HG03097 (cell line): ENCODE measurements around the gene ATOH1.
A peak's percentile ranks its signal among the peaks of the same experiment; 100 is the strongest.

ENCODE experiments used
- ATAC-seq: cut with Tn5 transposase; IDR thresholded peaks from one replicate; pipeline ENCODE4 v1.9.1; 2021; ENCODE audit not compliant: unreplicated experiment, low FRiP score

The ATOH1 gene

GRCh38 chr4:93828332-93828994 lies at the start of gene ATOH1:
TSS of gene ATOH1 (plus strand) at chr4:93828753. CDS start at chr4:93828927, 174 bp downstream.
- ATAC-seq, result no peak

- no peak for ATAC-seq
Observed at GRCh38 chr4:93779228-93779627, 49.3 kb upstream of the ATOH1 start.

GRCh38 chr4:93780080-93780479 lies 48.5 kb upstream of the ATOH1 start:
- ATAC-seq, result no peak

GRCh38 chr4:93781198-93781597 lies 47.4 kb upstream of the ATOH1 start:
- no peak for ATAC-seq

GRCh38 chr4:93786149-93786548 lies 42.4 kb upstream of the ATOH1 start:
- ATAC-seq, result no peak

GRCh38 chr4:93788712-93789111 lies 39.8 kb upstream of the ATOH1 start:
- no peak for ATAC-seq

GRCh38 chr4:93791570-93792195 lies 36.9 kb upstream of the ATOH1 start:
- ATAC-seq, result peak; percentile 74

- no peak for ATAC-seq
Observed at GRCh38 chr4:93802045-93802444, 26.5 kb upstream of the ATOH1 start.

GRCh38 chr4:93809773-93810172 lies 18.8 kb upstream of the ATOH1 start:
- no peak for ATAC-seq

GRCh38 chr4:93810340-93810992 lies 18.1 kb upstream of the ATOH1 start:
- ATAC-seq, result no peak

- no peak for ATAC-seq
Observed at GRCh38 chr4:93813092-93813491, 15.5 kb upstream of the ATOH1 start.

- ATAC-seq, result no peak
Observed at GRCh38 chr4:93814141-93814540, 14.4 kb upstream of the ATOH1 start.

GRCh38 chr4:93814722-93815121 lies 13.8 kb upstream of the ATOH1 start:
- no peak for ATAC-seq

- no peak for ATAC-seq
Observed at GRCh38 chr4:93825551-93826216, 2.9 kb upstream of the ATOH1 start.

- no peak for ATAC-seq
Observed at GRCh38 chr4:93827272-93827947, 1.1 kb upstream of the ATOH1 start.

- no peak for ATAC-seq
Observed at GRCh38 chr4:93828995-93829819, 654 bp downstream of the ATOH1 start.

- no peak for ATAC-seq
Observed at GRCh38 chr4:93829820-93830687, 1.5 kb downstream of the ATOH1 start.

- no peak for ATAC-seq
Observed at GRCh38 chr4:93831716-93832496, 3.4 kb downstream of the ATOH1 start.
